Measurements from ENCODE around the gene SLC6A12. TPM values are rescaled to one million over a fixed set of nuclear protein-coding genes. Genes with fewer than 3 reads are reported as not detected.
A peak's percentile ranks its signal among the peaks of the same experiment; 100 is the strongest.

The SLC6A12 gene
- total and polyA plus RNA-seq, 3 experiments from 2014 or later: 0.16 to 0.37 TPM; not detected in 1

- DNase-seq: no peak
- no peak overlapping the region for H3K4me3 ChIP-seq (ENCODE audit: low read length)
- H3K27me3 ChIP-seq (ENCODE audit: insufficient read depth, low read length, poor library complexity, severe bottlenecking): no peaks in the 10 kb centered on the region
- POLR2A ChIA-PET: no interaction called here
- Mint-ChIP-seq H3K4me1 (no peaks in the 10 kb centered on the region), H3K36me3 (no peaks in the 10 kb centered on the region), H3K27me3 (peaks cover 11 to 39% of the 10 kb centered on the region in 2 donors), H3K4me3 (no peak overlapping the region), H3K27ac (no peak overlapping the region), H3K9me3 (no peaks in the 10 kb centered on the region)
- CTCF ChIA-PET: no interaction called here
- H3K4me1 ChIP-seq (ENCODE audit: insufficient read depth, low read length): no peaks in the 10 kb centered on the region
- no peak overlapping the region for H3K27ac ChIP-seq (ENCODE audit: low read depth, low read length)
- no peaks in the 10 kb centered on the region for H3K36me3 ChIP-seq (ENCODE audit: insufficient read depth, low read length)
- no peaks in the 10 kb centered on the region for H3K9me3 ChIP-seq (ENCODE audit: low read length)
These were observed 18.0 kb downstream of the SLC6A12 start for GRCh38 chr12:195951-196350.

- no peaks in the 10 kb centered on the region for H3K36me3 Mint-ChIP-seq
- Histone ChIP-seq H3K36me3 (ENCODE audit: insufficient read depth, low read length) (no peaks in the 10 kb centered on the region), H3K4me1 (ENCODE audit: insufficient read depth, low read length) (no peaks in the 10 kb centered on the region), H3K9me3 (ENCODE audit: low read length) (no peaks in the 10 kb centered on the region), H3K27me3 (ENCODE audit: insufficient read depth, low read length, poor library complexity, severe bottlenecking) (peaks cover 5% of the 10 kb centered on the region), H3K4me3 (ENCODE audit: low read length) (no peak overlapping the region), H3K27ac (ENCODE audit: low read depth, low read length) (no peak overlapping the region)
- POLR2A ChIA-PET: no interaction called here
- H3K27ac Mint-ChIP-seq: no peak overlapping the region
- peaks cover 14 to 44% of the 10 kb centered on the region in 2 donors for H3K27me3 Mint-ChIP-seq
- CTCF ChIA-PET: no interaction called here
- no peaks in the 10 kb centered on the region for H3K9me3 Mint-ChIP-seq
- no peaks in the 10 kb centered on the region for H3K4me1 Mint-ChIP-seq
- H3K4me3 Mint-ChIP-seq: no peak overlapping the region
- DNase-seq: no peak
These were observed 18.8 kb downstream of the SLC6A12 start for GRCh38 chr12:195156-195555.

DNA sequence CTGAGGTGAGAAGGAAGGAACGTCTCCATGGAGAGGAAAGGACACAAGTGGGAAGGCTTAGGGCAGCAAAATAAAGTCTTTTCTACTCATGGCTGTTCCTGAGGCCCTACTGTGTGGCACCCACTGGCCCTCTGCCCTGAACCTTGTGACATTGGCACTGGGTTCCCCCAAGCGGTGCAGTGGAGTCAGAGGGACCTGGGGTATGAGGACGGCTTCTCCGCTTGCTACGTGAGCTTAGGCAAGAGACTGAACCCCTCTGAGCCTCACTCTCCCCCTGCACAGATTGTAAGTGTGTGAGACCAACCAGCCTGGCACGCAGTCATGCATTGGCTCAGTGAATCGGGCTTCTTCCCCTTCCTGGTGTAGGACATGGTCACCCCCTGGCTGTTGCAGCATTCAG, 19.7 kb downstream of the SLC6A12 start:
- Histone ChIP-seq H3K27ac (ENCODE audit: low read depth, low read length) (no peak overlapping the region), H3K4me3 (ENCODE audit: low read length) (no peak overlapping the region), H3K4me1 (ENCODE audit: insufficient read depth, low read length) (peaks cover 3% of the 10 kb centered on the region), H3K9me3 (ENCODE audit: low read length) (no peaks in the 10 kb centered on the region), H3K27me3 (ENCODE audit: insufficient read depth, low read length, poor library complexity, severe bottlenecking) (peaks cover 9% of the 10 kb centered on the region), H3K36me3 (ENCODE audit: insufficient read depth, low read length) (no peaks in the 10 kb centered on the region)
- Mint-ChIP-seq H3K9me3 (no peaks in the 10 kb centered on the region), H3K27me3 (peaks cover 15 to 52% of the 10 kb centered on the region in 2 donors), H3K4me3 (no peak overlapping the region), H3K4me1 (no peaks in the 10 kb centered on the region), H3K36me3 (no peaks in the 10 kb centered on the region), H3K27ac (peak overlapping the region in 1 of 8 donors; percentile 67)
- ChIA-PET POLR2A (no interaction called here), CTCF (no interaction called here)
- no peak for DNase-seq

DNA sequence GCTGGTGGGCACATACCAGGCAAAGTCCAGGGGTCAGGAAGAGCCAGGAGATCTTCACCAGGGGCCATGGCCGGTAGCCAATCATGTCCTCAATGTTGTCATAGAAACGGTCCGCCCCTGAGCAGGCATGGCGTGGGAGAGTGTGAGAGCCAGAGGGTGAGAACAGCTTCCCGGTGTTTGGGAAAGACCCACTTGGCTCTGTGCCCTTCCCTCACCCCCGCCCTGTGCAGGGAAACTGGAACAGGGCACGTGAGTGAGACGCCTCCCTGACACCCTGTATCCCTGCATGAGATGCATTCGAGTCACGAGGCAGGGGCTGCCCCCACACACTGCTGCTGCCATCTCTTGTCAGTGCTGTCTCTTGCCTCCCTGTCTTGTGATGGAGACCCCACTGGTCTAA, 20.7 kb downstream of the SLC6A12 start:
- Histone ChIP-seq H3K4me1 (ENCODE audit: insufficient read depth, low read length) (peaks cover 5% of the 10 kb centered on the region), H3K27ac (ENCODE audit: low read depth, low read length) (no peak overlapping the region), H3K27me3 (ENCODE audit: insufficient read depth, low read length, poor library complexity, severe bottlenecking) (peaks cover 9% of the 10 kb centered on the region), H3K36me3 (ENCODE audit: insufficient read depth, low read length) (no peaks in the 10 kb centered on the region), H3K4me3 (ENCODE audit: low read length) (no peak overlapping the region), H3K9me3 (ENCODE audit: low read length) (no peaks in the 10 kb centered on the region)
- no peak overlapping the region for H3K27ac Mint-ChIP-seq
- ChIA-PET CTCF (no interaction called here), POLR2A (no interaction called here)
- H3K9me3 Mint-ChIP-seq: no peaks in the 10 kb centered on the region
- peaks cover 12 to 49% of the 10 kb centered on the region in 2 donors for H3K27me3 Mint-ChIP-seq
- H3K36me3 Mint-ChIP-seq: no peaks in the 10 kb centered on the region
- peaks cover 0 to 4% (median 1%) of the 10 kb centered on the region in 3 donors for H3K4me1 Mint-ChIP-seq
- no peak for DNase-seq
- no peak overlapping the region for H3K4me3 Mint-ChIP-seq

DNA sequence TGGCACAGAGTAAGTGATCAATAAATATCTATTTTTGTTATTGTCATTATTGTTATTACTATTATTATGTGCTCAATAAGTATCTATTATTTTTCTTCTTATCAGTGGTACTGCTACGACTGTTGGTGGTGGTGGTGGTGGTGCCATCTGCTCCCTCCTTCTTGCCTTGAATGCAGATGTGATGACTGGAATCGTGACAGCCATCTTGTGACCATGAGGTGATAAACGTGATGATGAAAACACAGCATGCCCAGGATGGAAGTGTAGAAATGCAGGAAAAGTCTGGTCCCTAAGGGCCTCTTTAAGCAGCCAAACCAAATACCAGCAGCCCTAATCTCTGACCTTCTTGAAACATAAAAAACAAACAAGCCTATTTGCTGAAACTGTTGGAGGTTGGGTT, 22.4 kb downstream of the SLC6A12 start:
- no peak for DNase-seq
- H3K27ac Mint-ChIP-seq: no peak overlapping the region
- Histone ChIP-seq H3K27ac (ENCODE audit: low read depth, low read length) (no peak overlapping the region), H3K36me3 (ENCODE audit: insufficient read depth, low read length) (no peaks in the 10 kb centered on the region), H3K9me3 (ENCODE audit: low read length) (no peaks in the 10 kb centered on the region), H3K4me3 (ENCODE audit: low read length) (no peak overlapping the region), H3K27me3 (ENCODE audit: insufficient read depth, low read length, poor library complexity, severe bottlenecking) (peaks cover 9% of the 10 kb centered on the region), H3K4me1 (ENCODE audit: insufficient read depth, low read length) (peaks cover 5% of the 10 kb centered on the region)
- CTCF ChIA-PET: no interaction called here
- POLR2A ChIA-PET: no interaction called here
- H3K4me3 Mint-ChIP-seq: no peak overlapping the region
- H3K27me3 Mint-ChIP-seq: peaks cover 14 to 51% of the 10 kb centered on the region in 2 donors
- H3K9me3 Mint-ChIP-seq: no peaks in the 10 kb centered on the region
- peaks cover 0 to 4% (median 1%) of the 10 kb centered on the region in 3 donors for H3K4me1 Mint-ChIP-seq
- H3K36me3 Mint-ChIP-seq: no peaks in the 10 kb centered on the region

- ChIA-PET POLR2A (no interaction called here), CTCF (no interaction called here)
- Histone ChIP-seq H3K36me3 (ENCODE audit: insufficient read depth, low read length) (no peaks in the 10 kb centered on the region), H3K27ac (ENCODE audit: low read depth, low read length) (no peak overlapping the region), H3K27me3 (ENCODE audit: insufficient read depth, low read length, poor library complexity, severe bottlenecking) (peaks cover 9% of the 10 kb centered on the region), H3K9me3 (ENCODE audit: low read length) (no peaks in the 10 kb centered on the region), H3K4me1 (ENCODE audit: insufficient read depth, low read length) (peaks cover 5% of the 10 kb centered on the region), H3K4me3 (ENCODE audit: low read length) (no peak overlapping the region)
- Mint-ChIP-seq H3K4me3 (no peak overlapping the region), H3K27me3 (peaks cover 14 to 55% of the 10 kb centered on the region in 2 donors), H3K36me3 (no peaks in the 10 kb centered on the region), H3K27ac (no peak overlapping the region), H3K9me3 (no peaks in the 10 kb centered on the region), H3K4me1 (peaks cover 0 to 4% (median 1%) of the 10 kb centered on the region in 3 donors)
- no peak for DNase-seq
These were observed 23.1 kb downstream of the SLC6A12 start for GRCh38 chr12:190881-191280.

- peaks cover 0 to 4% (median 1%) of the 10 kb centered on the region in 3 donors for H3K4me1 Mint-ChIP-seq
- no peak overlapping the region for H3K4me3 ChIP-seq (ENCODE audit: low read length)
- peaks cover 14 to 61% of the 10 kb centered on the region in 2 donors for H3K27me3 Mint-ChIP-seq
These were observed 24.4 kb downstream of the SLC6A12 start for GRCh38 chr12:189622-189962.

GRCh38 chr12:188910-189621, 24.9 kb downstream of the SLC6A12 start:
- CTCF ChIA-PET: no interaction called here
- H3K4me3 Mint-ChIP-seq: peak overlapping the region in 6 of 7 donors; percentile 43 to 83 (median 75)
- H3K4me1 Mint-ChIP-seq: peaks cover 0 to 4% (median 1%) of the 10 kb centered on the region in 3 donors
- POLR2A ChIA-PET: no interaction called here
- peak in 2 of 5 donors; percentile 4 to 18 for DNase-seq
- Histone ChIP-seq H3K4me1 (ENCODE audit: insufficient read depth, low read length) (peaks cover 5% of the 10 kb centered on the region), H3K9me3 (ENCODE audit: low read length) (no peaks in the 10 kb centered on the region), H3K36me3 (ENCODE audit: insufficient read depth, low read length) (no peaks in the 10 kb centered on the region), H3K4me3 (ENCODE audit: low read length) (no peak overlapping the region), H3K27me3 (ENCODE audit: insufficient read depth, low read length, poor library complexity, severe bottlenecking) (peaks cover 9% of the 10 kb centered on the region), H3K27ac (ENCODE audit: low read depth, low read length) (no peak overlapping the region)
- H3K27me3 Mint-ChIP-seq: peaks cover 14 to 60% of the 10 kb centered on the region in 2 donors
- H3K36me3 Mint-ChIP-seq: no peaks in the 10 kb centered on the region
- H3K9me3 Mint-ChIP-seq: no peaks in the 10 kb centered on the region
- H3K27ac Mint-ChIP-seq: no peak overlapping the region

More at GRCh38 chr12:189622-189962, 24.4 kb downstream of the SLC6A12 start:
- Mint-ChIP-seq H3K4me3 (peak overlapping the region in 1 of 7 donors; percentile 19), H3K27ac (no peak overlapping the region), H3K9me3 (no peaks in the 10 kb centered on the region), H3K36me3 (no peaks in the 10 kb centered on the region)
- Histone ChIP-seq H3K4me1 (ENCODE audit: insufficient read depth, low read length) (peaks cover 5% of the 10 kb centered on the region), H3K27me3 (ENCODE audit: insufficient read depth, low read length, poor library complexity, severe bottlenecking) (peaks cover 9% of the 10 kb centered on the region), H3K36me3 (ENCODE audit: insufficient read depth, low read length) (no peaks in the 10 kb centered on the region), H3K9me3 (ENCODE audit: low read length) (no peaks in the 10 kb centered on the region), H3K27ac (ENCODE audit: low read depth, low read length) (no peak overlapping the region)
- DNase-seq: no peak
- ChIA-PET POLR2A (no interaction called here), CTCF (no interaction called here)
